Body of pancreas (tissue), 4 donors: Measurements from ENCODE around the gene CHRNA5. TPM values are rescaled to one million over a fixed set of nuclear protein-coding genes. Genes with fewer than 3 reads are reported as not detected.

Experiments
- ATAC-seq: fragments of 150-250 bp; one replicate; pipeline ENCODE4 v1.9.1; 2016
- DNase-seq, 4 donors: peaks; one replicate each; pipeline ENCODE4 v3.0.0-alpha.2; 2019
- H3K27ac ChIP-seq, 4 donors: fragments of 200-600 bp; sonication (generic); 1 replicate in 3 of 4; 2 replicates in 1 of 4; pipeline versions ENCODE4 v1.5.1 to v1.6.1; 2016 to 2019; ENCODE audit warnings: mild to moderate bottlenecking in 1 of 4, mixed read lengths in 1 of 4, moderate library complexity in 1 of 4
- H3K27me3 ChIP-seq, 2 donors: fragments of 200-600 bp; sonication (generic); one replicate each; pipeline ENCODE4 v1.6.0; 2016; ENCODE audit warnings: mild to moderate bottlenecking in 1 of 2
- H3K36me3 ChIP-seq, 2 donors: fragments of 200-600 bp; sonication (generic); replicated peaks in 1 of 2; 2 replicates each; pipeline ENCODE4 v1.5.1; 2016; ENCODE audit warnings: low read depth in 2 of 2; ENCODE audit not compliant: insufficient read depth in 1 of 2
- H3K4me1 ChIP-seq: fragments of 200-600 bp; sonication (generic); one replicate; pipeline ENCODE4 v1.6.0; 2016
- H3K4me3 ChIP-seq, 2 donors: fragments of 200-600 bp; sonication (generic); 1 replicate in 1 of 2; 2 replicates in 1 of 2; pipeline ENCODE4 v1.5.1; 2016 to 2019
- H3K9me3 ChIP-seq, 3 donors: fragments of 200-600 bp; sonication (generic); 1 replicate in 2 of 3; 2 replicates in 1 of 3; pipeline ENCODE4 v1.5.1; 2016
- CTCF ChIP-seq, 7 experiments: fragments of 450-650 bp in 4 of 7; fragments of 200-600 bp in 3 of 7; sonication (generic) in 3 of 7; IDR thresholded peaks; one replicate each; pipeline ENCODE4 v1.5.1; 2016 to 2019; ENCODE audit warnings: antibody characterized with exemption in 7 of 7
- POLR2A ChIP-seq, 3 donors: fragments of 450-650 bp; IDR thresholded peaks; one replicate each; pipeline ENCODE4 v1.6.1; 2016; ENCODE audit warnings: antibody characterized with exemption in 3 of 3, mild to moderate bottlenecking in 2 of 3
- WGBS, 2 donors: methylation state at CpG; one replicate each; pipeline ENCODE4 v1.1.5; 2017; 5-methylcytosine and 5-hydroxymethylcytosine counted together
- intact Hi-C: fragments of 100-400 bp; cut with DNase I; formaldehyde crosslinking; loops from one replicate; pipeline ENCODE4 v1.15.1; 2023
- total RNA-seq, 2 donors: library from RNA; depleted of rRNA; stranded (reverse); fragments of >200 nt; gene quantifications; one replicate each; pipeline ENCODE4 v1.1.0, GENCODE V29; 2016

Gene CHRNA5
- total RNA-seq, 2 donors from 2014 or later: 1.6 TPM; not detected in 1

GRCh38 chr15:78634210-78635145 lies 69.2 kb downstream of the CHRNA5 start:
- no peak for DNase-seq
- H3K27me3 ChIP-seq: no peaks in the 10 kb centered on the region
- intact Hi-C loops: no loop called here
- peaks cover 0 to 4% (median 0%) of the 10 kb centered on the region in 3 donors for H3K9me3 ChIP-seq
- no peaks in the 10 kb centered on the region for H3K4me1 ChIP-seq
- WGBS, 2 donors: 74 to 93% methylated on average over 1 to 12 of the region's 12 CpGs
- no peaks in the 10 kb centered on the region for H3K36me3 ChIP-seq
- ATAC-seq: no peak
- TF ChIP-seq POLR2A (IDR thresholded peaks at IDR 0.05) (no peak), CTCF (IDR thresholded peaks at IDR 0.05) (no peak)
- H3K27ac ChIP-seq: no peak overlapping the region
- H3K4me3 ChIP-seq: no peak overlapping the region

GRCh38 chr15:78635346-78635745 lies 70.0 kb downstream of the CHRNA5 start:
- no peak overlapping the region for H3K27ac ChIP-seq
- intact Hi-C loops: no loop called here
- peaks cover 0 to 4% (median 0%) of the 10 kb centered on the region in 3 donors for H3K9me3 ChIP-seq
- no peak overlapping the region for H3K4me3 ChIP-seq
- ATAC-seq: no peak
- DNase-seq: no peak
- 69 to 76% methylated on average over 4 to 10 of the region's 10 CpGs for WGBS, 2 donors
- no peaks in the 10 kb centered on the region for H3K27me3 ChIP-seq
- no peaks in the 10 kb centered on the region for H3K36me3 ChIP-seq
- peaks cover 2% of the 10 kb centered on the region for H3K4me1 ChIP-seq
- TF ChIP-seq POLR2A (IDR thresholded peaks at IDR 0.05) (no peak), CTCF (IDR thresholded peaks at IDR 0.05) (no peak)

GRCh38 chr15:78636378-78636859 lies 71.1 kb downstream of the CHRNA5 start:
- intact Hi-C loops: no loop called here
- DNase-seq (no peak), ATAC-seq (no peak)
- H3K27ac ChIP-seq: no peak overlapping the region
- peaks cover 12% of the 10 kb centered on the region for H3K4me1 ChIP-seq
- peaks cover 0 to 4% (median 0%) of the 10 kb centered on the region in 3 donors for H3K9me3 ChIP-seq
- 75 to 80% methylated on average over 2 of the region's 2 CpGs for WGBS, 2 donors
- no peaks in the 10 kb centered on the region for H3K27me3 ChIP-seq
- no peak overlapping the region for H3K4me3 ChIP-seq
- no peak for TF ChIP-seq POLR2A (IDR thresholded peaks at IDR 0.05)
- no peak for TF ChIP-seq CTCF (IDR thresholded peaks at IDR 0.05)
- H3K36me3 ChIP-seq: no peaks in the 10 kb centered on the region

- intact Hi-C loops: no loop called here
- H3K4me1 ChIP-seq: peaks cover 12% of the 10 kb centered on the region
- no peaks in the 10 kb centered on the region for H3K27me3 ChIP-seq
- H3K36me3 ChIP-seq: no peaks in the 10 kb centered on the region
- H3K4me3 ChIP-seq: no peak overlapping the region
- ATAC-seq: no peak
- no peak overlapping the region for H3K27ac ChIP-seq
- TF ChIP-seq POLR2A (IDR thresholded peaks at IDR 0.05) (no peak), CTCF (IDR thresholded peaks at IDR 0.05) (no peak)
- 64 to 71% methylated on average over 3 to 4 of the region's 4 CpGs for WGBS, 2 donors
- peaks cover 0 to 4% (median 0%) of the 10 kb centered on the region in 3 donors for H3K9me3 ChIP-seq
- no peak for DNase-seq
Observed at GRCh38 chr15:78637776-78638435, 72.6 kb downstream of the CHRNA5 start.
